Globus pallidus (tissue), 1 donor: ENCODE results near the gene RBM20.

Experiments
- DNase-seq: peaks from one replicate; pipeline ENCODE4 v3.0.0-alpha.2; 2015; ENCODE audit warnings: low spot score

Gene RBM20

GRCh38 chr10:110737886-110738634, 93.9 kb downstream of the RBM20 start:
- no peak for DNase-seq

DNA sequence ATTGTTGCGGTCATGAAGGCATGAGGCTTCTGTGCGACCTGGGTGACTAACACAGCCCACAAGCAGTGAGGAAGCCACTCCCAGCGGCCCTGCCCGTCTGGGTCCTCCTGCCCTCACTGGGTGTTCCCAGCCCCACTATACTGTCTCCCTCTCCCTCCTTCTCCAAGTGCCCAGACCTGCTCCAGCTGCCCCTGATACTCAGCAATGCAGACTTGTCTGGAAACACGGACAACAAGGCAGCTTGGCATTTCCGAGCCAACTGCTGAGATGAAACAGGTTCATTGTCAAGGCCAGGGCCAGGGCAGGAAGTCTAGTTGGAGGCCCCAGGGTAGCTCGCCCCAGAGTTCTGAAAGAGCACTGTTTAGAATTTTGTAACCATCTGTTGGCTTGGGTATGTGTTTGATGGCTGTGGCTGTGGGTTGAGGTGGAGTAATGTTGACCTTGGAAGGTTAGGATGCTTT, 95.7 kb downstream of the RBM20 start:
- no peak for DNase-seq

- DNase-seq, result no peak
Measured at GRCh38 chr10:110742801-110743200, 98.7 kb downstream of the RBM20 start.

- DNase-seq, result no peak
Measured at GRCh38 chr10:110744782-110745181, 100.6 kb downstream of the RBM20 start.

DNA sequence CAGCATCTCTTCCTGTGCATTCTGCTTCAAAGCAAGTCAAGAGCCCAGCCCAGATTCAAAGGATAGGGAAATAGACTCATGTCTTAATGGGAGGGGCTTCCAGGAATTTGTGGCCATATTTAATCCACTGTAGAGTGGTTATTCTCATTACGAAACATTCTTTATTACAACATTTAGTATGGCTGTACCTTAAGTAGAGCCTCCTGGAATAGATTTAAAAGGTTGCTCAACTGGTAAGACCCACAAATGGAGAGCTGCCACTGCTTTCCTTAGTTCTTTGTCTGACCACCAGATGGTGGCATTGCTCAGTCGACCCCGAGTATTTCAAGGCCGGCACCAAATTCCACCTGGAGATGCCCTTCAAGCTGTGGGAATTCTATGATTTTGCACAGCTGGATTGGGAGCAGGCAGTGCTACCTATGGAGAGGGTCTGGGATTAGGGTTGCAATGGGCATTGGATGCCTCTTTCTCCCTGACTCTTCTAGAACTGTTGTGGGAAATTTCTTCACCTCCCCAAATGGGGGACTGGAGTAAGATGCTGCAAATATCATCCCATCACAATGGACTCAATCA, 102.2 kb downstream of the RBM20 start:
- DNase-seq, result peak; percentile 65

DNA sequence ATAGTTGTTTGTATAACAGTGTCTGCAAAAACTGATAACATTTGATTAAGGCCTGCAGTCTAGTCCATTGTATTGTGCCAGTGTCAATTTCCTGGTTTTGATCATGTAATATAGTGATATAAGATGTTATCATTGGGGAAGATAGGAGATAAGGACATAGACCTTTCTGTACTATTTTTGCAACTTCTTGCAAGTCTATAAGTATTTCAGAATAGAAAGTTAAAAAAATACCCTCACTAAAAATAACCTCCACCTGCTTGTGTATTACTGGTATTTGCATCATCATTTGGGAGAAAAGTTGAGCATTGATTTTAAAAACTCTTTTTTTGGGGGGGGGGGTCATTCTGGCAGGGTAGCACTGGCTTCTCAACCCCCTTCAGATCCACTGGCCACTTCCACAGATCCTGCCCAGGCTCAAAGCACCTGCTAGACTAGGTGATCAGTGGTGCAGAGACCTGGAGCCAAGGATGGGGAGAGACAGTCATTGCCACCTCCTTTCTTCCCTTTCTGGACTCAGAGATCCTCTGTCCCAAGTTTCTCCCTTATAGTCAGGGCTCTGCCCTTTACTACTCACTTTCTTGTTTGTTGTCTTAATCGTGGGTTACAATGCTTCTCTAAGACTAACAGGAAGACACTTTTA, 103.0 kb downstream of the RBM20 start:
- no peak for DNase-seq

DNA sequence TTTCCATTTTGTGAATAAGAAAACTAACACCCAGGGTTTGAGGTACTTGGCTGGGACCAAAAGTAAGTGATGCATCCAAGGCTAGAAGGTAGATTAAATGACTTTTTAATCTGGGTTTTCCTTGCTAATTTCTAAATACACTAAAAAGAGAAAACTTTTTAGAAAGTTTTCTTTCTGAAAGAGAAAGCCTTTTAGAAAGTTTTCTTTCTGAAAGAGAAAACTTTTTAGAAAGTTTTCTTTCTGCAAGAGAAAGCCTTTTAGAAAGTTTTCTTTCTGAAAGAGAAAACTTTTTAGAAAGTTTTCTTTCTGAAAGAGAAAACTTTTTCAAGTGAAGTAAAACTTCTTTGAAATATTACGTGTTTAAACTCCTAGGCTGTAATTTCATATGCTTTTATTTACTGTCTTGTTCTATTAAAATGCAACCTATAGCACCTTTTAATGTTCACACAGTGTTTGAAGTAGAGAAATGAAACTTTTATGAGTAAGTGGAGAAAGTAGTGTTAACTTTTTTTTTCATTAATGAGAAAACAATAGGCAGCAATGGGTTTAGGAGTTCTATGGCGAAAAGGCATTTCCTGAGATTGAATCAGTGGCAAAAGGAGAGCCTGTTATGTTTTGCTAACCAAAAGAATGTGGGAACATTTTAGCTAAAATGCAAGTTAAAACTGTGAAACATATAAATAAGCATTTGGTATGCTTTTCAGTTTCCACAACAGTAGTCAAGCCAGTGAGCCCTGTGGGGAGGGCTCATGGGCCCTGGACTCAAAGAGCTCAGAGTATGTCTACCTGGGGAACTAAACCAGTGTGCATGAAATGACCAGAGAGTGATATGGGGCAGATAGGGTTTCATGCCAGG, 103.7 kb downstream of the RBM20 start:
- DNase-seq, result no peak

DNA sequence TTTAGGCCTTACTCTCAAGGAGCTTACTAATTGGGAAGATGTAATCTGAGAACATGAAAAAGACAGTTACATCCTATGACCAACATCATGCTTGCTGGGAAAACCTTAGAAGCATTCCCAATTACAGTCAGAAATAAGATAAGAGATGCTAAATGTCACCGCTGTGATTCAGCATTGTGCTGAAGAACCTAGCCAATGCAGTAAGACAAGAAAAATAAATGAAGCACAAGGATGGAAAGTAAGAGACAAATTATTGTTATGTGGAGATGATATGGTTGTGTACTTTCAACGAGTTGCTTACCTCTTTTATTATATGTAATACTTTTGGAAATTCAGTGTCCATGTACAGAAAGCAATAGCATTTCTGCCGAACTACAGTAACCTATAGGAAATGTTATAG, 104.8 kb downstream of the RBM20 start:
- DNase-seq, result no peak

DNA sequence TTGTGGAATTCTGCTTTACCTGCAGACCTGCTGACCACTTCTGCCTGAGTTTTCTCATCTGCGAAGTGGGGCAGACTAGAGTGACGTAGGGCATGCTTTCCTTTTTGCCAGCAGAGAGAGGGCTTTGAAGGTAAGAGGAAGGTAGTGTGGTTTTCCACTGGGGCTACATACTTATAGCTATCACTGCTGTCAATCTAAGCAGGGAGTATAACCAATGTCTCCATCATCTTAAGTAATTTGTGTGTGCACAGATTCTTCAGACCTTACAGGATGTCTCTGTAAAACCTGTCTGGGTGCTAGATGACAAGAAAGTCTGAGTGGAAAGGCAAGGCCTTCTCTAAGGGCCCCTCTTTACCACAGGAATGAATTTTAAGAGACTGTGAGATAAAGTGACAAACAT, 106.8 kb downstream of the RBM20 start:
- DNase-seq, result no peak

DNA sequence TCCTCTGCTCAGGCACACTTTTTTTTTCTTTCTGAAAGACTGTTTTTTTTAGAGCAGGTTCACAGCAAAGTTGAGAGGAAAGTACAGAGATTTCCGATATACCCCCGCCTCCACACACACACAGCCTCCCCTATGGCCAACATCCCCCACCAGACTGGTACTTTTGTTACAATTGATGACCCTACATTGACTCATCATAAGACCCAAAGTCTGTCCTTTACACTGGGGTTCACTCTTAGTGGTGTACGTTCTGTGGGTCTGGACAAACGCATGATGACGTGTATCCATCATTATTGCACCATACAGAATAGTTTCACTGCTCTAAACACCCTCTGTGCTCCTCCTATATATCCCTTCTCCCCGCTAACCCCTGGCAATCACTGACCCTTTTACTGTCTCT, 107.7 kb downstream of the RBM20 start:
- no peak for DNase-seq

DNA sequence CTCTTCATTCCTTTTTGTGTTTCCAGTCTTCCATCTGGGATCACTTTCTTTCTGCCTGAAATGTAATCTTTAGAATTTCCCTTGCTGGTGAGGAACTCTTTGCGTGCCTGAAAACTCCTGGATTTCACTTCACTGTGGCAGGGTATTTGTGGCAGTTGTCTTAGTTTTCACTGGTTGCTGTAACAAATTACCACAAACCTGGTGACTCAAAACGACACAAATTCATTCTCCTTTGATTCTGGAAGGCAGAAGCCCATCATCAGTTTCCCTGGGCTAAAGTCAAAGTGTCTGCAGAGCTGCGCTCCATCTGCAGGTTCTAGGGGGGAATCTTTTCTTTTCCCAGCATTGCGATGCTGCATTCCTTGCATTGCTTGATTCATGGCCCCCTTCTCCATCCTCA, 109.3 kb downstream of the RBM20 start:
- no peak for DNase-seq

- no peak for DNase-seq
Measured at GRCh38 chr10:110754375-110755105, 110.4 kb downstream of the RBM20 start.

- no peak for DNase-seq
Measured at GRCh38 chr10:110755781-110756180, 111.6 kb downstream of the RBM20 start.

- DNase-seq, result peak; percentile 31
Measured at GRCh38 chr10:110756876-110757275, 112.7 kb downstream of the RBM20 start.

GRCh38 chr10:110757586-110757985, 113.5 kb downstream of the RBM20 start:
- DNase-seq, result no peak

GRCh38 chr10:110758128-110758765, 114.1 kb downstream of the RBM20 start:
- no peak for DNase-seq

DNA sequence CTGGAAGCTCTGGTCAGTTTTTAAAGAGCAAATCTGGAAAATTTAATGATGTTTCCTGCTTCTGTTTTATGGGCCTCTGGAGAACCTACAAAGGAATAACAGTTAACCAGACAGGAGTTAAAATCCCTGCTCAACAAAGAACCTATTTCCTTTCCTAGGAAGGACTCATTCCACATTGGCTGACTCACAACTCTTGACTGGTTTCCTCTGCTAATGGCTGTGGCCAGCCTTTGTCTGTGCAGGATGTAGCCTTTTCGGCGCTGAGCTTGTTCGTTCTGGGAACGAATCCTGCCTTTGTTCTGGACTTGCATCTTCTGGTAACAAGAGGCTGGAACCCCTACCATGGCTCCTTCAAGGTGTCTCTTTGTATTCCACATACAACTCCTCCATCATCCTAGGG, 114.8 kb downstream of the RBM20 start:
- DNase-seq, result no peak

DNA sequence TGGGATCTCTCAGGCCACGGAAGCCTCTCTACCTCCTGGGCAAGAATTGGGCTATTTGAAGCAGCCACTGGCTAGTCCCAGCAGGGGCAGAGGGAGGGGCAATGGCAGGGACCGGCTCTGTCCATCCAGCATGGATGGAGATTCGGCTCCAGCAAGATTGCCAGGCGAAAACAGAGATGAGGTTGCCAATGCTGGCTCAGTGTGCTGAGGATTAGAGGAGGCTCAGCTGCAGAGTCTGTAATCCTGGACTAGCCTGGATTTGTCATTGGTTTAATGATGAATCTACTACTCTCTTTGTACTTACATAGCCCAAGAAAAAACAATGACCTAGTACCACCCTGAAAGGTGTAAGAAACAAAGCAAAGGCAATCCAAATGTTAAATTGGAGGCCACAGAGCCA, 115.4 kb downstream of the RBM20 start:
- DNase-seq, result no peak

DNA sequence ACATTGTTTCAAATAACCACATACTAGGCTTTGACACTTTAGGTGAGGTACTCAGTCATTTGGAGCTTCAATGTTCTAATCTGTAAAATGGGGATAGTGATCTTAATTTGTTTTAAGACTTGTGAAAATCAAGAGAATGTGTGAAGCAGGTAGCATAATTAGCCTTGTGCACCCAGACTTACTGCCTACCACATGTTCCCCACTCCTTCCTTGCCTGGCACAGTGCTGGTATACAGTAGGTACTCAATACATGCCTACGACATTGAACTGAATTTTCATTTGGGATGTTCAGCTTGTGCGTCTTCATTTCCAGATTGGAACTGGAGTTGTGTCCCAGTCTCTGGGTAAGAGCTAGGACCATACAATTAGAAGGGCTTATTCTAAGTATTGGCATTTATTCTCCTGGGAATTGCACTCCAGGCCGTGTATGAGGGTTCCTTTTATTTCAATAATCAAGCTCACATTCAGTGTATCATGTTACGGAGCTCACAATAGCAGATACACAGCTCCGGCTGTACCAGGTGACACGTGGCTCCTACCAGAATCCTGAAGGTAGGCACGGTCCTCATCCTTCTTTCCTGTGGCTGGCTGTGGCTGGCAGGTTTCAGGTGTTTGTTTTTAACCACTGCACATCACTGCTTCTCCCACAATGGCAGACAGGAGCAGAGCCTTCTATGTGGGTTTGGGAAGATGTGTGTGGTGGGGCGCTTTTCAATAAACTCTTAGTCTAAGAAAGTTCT, 118.1 kb downstream of the RBM20 start:
- DNase-seq, result no peak

GRCh38 chr10:110762849-110763211, 118.7 kb downstream of the RBM20 start:
- no peak for DNase-seq

DNA sequence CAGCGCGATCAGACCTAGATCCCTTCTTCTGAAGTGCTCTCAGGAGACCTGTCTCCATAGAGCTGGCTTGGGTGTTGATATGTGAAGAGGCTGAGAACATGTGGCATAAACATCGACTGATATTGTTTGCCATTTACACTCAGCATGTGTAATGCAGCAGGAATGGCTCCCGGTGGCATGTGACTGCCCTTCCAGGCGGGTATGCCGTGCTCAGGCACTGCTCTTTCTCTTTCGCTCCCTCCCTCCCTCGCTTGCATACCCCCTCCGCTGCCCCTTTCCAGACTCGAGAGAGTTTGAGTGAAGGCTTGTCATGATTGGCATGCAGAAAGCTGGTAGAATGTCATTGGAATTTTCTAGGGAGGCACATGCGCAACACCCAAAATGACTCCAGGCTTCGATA, 120.2 kb downstream of the RBM20 start:
- no peak for DNase-seq
